ENCODE measurements around the gene NUP153.

NUP153 gene

DNA sequence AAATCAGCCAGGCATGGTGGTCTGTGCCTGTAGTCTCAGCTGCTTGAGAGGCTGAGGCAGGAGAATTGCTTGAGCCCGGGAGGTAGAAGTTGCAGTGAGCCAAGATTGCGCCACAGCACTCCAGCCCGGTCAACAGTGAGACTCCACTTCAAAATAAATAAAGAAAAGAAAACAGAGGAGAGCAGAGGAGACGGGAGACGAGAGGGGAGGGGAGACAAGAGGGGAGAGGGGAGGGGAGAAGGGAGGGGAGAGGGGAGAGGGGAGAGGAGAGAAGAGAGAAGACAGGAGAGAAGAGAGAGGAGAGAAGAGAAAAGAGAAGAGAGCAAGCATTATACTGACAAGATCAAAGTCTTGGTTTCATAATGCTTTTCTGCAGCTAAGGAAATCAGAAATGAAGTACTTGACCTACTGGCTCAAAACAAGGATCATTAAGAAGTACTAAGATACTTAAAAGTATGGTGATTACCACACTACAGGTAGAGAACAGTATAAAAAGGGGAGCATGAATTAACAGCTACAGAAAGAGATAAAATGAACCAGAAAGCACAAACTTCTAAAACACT is 76.1 kb downstream of the NUP153 start:
- H3K27ac ChIP-seq: peak overlapping the region; percentile 100
- TF ChIP-seq, protein P1, sequence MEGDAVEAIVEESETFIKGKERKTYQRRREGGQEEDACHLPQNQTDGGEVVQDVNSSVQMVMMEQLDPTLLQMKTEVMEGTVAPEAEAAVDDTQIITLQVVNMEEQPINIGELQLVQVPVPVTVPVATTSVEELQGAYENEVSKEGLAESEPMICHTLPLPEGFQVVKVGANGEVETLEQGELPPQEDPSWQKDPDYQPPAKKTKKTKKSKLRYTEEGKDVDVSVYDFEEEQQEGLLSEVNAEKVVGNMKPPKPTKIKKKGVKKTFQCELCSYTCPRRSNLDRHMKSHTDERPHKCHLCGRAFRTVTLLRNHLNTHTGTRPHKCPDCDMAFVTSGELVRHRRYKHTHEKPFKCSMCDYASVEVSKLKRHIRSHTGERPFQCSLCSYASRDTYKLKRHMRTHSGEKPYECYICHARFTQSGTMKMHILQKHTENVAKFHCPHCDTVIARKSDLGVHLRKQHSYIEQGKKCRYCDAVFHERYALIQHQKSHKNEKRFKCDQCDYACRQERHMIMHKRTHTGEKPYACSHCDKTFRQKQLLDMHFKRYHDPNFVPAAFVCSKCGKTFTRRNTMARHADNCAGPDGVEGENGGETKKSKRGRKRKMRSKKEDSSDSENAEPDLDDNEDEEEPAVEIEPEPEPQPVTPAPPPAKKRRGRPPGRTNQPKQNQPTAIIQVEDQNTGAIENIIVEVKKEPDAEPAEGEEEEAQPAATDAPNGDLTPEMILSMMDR (conservative IDR thresholded peaks at IDR 0.05): no peak
- TF ChIP-seq ZFX (IDR thresholded peaks at IDR 0.05): no peak

DNA sequence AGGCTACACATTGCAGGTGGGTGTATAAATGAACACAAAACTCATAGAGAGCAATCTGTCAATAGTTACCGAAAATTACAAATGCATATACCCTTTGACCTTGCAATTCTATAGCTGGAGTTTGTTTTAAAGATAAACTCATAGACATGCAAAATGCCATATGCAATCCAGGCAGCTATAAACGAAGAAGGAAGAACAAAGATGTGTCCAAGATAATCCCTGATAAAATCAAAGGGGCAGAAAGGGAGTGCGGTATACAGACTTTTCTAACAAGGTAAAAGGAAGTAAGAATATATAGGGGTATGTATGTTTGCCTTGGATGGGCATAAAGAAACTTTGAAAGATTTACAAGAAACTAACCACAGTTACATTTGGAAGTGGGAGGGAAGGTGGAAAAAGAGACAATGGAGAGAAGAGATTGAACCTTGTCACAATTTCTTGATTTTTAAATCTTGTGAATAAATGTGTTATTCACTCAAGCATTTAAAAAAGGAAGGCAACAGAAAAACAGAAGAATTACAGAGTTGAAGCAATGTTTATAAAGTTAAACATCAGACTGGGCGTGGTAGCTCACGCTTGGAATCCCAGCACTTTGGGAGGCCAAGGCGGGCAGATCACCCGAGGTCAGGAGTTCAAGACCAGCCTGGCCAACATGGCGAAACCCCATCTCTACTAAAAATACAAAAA is 76.8 kb downstream of the NUP153 start:
- TF ChIP-seq, protein P1 (conservative IDR thresholded peaks at IDR 0.05): no peak
- TF ChIP-seq ZFX (IDR thresholded peaks at IDR 0.05): no peak
- peak overlapping the region; percentile 100 for H3K27ac ChIP-seq

DNA sequence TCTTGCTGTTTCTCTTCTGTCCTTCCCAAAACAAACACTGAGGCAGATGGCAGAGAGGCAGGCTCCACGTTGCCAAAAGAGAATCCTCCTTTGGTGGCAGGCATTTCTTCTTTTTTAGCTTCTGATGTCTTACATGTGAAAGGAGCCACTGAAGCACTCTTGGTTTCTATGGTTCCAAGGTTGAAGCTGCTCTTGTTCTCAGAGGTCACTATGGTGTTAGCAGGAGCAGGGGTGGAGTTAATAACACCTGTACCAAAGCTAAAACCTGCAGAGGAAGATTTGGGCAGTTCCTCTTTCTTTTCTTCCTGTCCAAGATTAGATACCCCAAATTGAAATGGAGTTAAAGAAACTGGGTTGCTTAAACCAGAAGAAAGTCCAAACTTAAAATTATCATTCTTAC is 77.9 kb downstream of the NUP153 start:
- H3K27ac ChIP-seq: peak overlapping the region; percentile 65; the same call in 1 of the 2 replicates
- TF ChIP-seq, protein P1 (conservative IDR thresholded peaks at IDR 0.05): no peak
- no peak for TF ChIP-seq ZFX (IDR thresholded peaks at IDR 0.05)

DNA sequence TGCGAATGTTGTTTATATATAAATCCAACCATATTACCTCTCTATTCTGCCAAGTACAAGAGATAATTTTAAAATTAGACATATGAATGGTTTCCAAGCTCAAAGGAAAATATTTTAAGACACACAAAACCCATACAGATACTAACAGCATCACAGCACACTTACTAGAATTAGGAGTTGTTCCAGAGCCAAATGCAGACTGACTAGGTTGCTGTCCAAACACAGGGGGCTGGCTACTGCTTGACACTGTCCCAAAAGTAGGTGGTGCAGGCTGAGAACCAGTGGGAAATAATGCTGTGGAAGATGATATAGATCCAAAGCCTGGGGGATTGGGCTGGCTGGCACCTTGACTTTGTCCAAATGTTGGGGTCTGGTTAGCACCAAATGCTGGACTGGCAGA is 82.3 kb downstream of the NUP153 start:
- TF ChIP-seq, protein P1 (conservative IDR thresholded peaks at IDR 0.05): no peak
- no peak for TF ChIP-seq ZFX (IDR thresholded peaks at IDR 0.05)

DNA sequence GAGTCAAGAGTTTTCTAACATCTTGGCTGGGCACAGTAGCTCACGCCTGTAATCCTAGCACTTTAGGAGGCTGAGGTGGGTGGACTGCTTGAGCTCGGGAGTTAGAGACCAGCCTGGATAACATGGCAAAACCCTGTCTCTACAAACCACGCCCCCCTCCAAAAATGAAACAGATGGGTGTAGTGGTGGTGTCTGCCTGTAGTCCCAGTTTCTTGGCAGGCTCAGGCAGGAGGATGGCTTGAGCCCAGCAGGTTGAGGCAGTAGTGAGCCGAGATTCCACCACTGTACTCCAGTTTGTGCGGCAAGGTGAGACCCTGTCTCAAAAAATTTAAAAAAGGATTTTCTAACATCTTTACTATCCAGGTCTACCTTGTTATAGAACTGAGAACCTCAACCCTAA is 84.6 kb downstream of the NUP153 start:
- TF ChIP-seq, protein P1 (conservative IDR thresholded peaks at IDR 0.05): no peak
- TF ChIP-seq ZFX (IDR thresholded peaks at IDR 0.05): no peak
- no peak overlapping the region for H3K27ac ChIP-seq

More for the DNA sequence above, 82.3 kb downstream of the NUP153 start:
- H3K27ac ChIP-seq: no peak overlapping the region

DNA sequence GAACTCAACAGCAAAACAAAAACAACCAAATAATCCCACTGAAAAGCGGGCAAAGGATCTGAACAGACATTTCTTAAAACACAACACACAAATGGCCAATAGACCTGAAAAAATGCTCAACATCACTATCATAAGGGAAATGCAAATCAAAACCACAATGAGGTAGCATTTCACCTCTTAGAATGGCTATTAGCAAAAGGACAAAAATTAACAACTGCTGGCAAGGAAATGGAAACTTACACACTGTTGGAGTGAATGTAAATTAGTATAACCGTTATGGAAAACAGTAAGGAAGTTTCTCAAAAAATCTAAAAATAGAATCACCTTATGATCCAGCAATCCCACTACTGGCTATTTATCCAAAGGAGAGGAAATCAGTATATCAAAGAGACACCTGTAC is 85.7 kb downstream of the NUP153 start:
- TF ChIP-seq ZFX (IDR thresholded peaks at IDR 0.05): no peak
- TF ChIP-seq, protein P1 (conservative IDR thresholded peaks at IDR 0.05): no peak
- no peak overlapping the region for H3K27ac ChIP-seq

DNA sequence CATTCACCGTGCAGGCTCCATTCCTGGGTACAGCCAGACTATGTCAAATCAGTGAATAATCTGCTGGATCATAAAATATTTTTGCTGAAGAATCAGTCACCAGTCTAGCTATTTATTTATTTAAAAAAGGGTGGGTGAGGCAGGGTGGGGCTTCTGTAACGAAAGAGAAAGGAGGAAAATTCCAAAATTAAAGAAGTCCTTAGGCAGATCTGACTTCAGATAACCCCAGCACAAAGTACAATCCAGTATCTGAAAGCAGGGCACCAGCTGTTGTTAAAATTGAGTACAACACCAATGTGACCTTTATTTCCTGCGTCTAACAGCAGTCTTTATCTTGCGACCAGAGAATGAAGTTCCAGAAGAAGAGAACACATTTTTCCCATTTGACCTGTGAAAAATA is 90.9 kb downstream of the NUP153 start:
- no peak overlapping the region for H3K27ac ChIP-seq
- TF ChIP-seq, protein P1 (conservative IDR thresholded peaks at IDR 0.05): no peak
- TF ChIP-seq ZFX (IDR thresholded peaks at IDR 0.05): no peak

Measured in C4-2B (cell line).